GM12873 (cell line): ENCODE results near the gene CST7.

Source experiments
- CTCF ChIP-seq: IDR thresholded peaks from 2 replicates; pipeline ENCODE4 v1.5.1; 2012; ENCODE audit warnings: low read depth, mild to moderate bottlenecking, moderate library complexity, low read length, control low read depth; ENCODE audit not compliant: insufficient read depth; ENCODE audit errors: missing control alignments

Gene CST7

GRCh38 chr20:24912397-24913075 is 36.5 kb upstream of the CST7 start:
- no peak for TF ChIP-seq CTCF

- no peak for TF ChIP-seq CTCF
These were observed 35.9 kb upstream of the CST7 start for GRCh38 chr20:24913076-24913628.

GRCh38 chr20:24914388-24915241 is 34.5 kb upstream of the CST7 start:
- TF ChIP-seq CTCF = no peak

- no peak for TF ChIP-seq CTCF
These were observed 33.6 kb upstream of the CST7 start for GRCh38 chr20:24915440-24915839.

- TF ChIP-seq CTCF = no peak
These were observed 33.2 kb upstream of the CST7 start for GRCh38 chr20:24915892-24916291.

GRCh38 chr20:24916412-24916811 is 32.7 kb upstream of the CST7 start:
- no peak for TF ChIP-seq CTCF

GRCh38 chr20:24917056-24917455 is 32.0 kb upstream of the CST7 start:
- TF ChIP-seq CTCF = no peak
